NCI-H1105 treated with DMSO at 0.1 percent for 48 hours (cell line): Measurements from ENCODE around the gene C11orf24.
"Not testable (repeated sequence)": the region's sequence is repeated elsewhere in the genome, so short reads cannot be mapped to it uniquely, and the experiment has no call there.

Source experiments
- DNase-seq: peaks from one replicate; lab custom pipeline; 2025; lab: John Stamatoyannopoulos, UW

The C11orf24 gene

GRCh38 chr11:68251765-68252164 lies 20.0 kb downstream of the C11orf24 start:
- no peak for DNase-seq

GRCh38 chr11:68244912-68245311 lies 26.9 kb downstream of the C11orf24 start:
- DNase-seq, result not testable (repeated sequence)

- DNase-seq, result not testable (repeated sequence)
Observed at GRCh38 chr11:68243847-68244246, 27.9 kb downstream of the C11orf24 start.

GRCh38 chr11:68242616-68243015 lies 29.2 kb downstream of the C11orf24 start:
- no peak for DNase-seq

GRCh38 chr11:68231621-68232020 lies 40.2 kb downstream of the C11orf24 start:
- no peak for DNase-seq

GRCh38 chr11:68229601-68230000 lies 42.2 kb downstream of the C11orf24 start:
- DNase-seq, result no peak

GRCh38 chr11:68226421-68226820 lies 45.4 kb downstream of the C11orf24 start:
- no peak for DNase-seq

- no peak for DNase-seq
Observed at GRCh38 chr11:68224606-68225005, 47.2 kb downstream of the C11orf24 start.

GRCh38 chr11:68223275-68223674 lies 48.5 kb downstream of the C11orf24 start:
- no peak for DNase-seq

- no peak for DNase-seq
Observed at GRCh38 chr11:68221406-68221805, 50.4 kb downstream of the C11orf24 start.

- no peak for DNase-seq
Observed at GRCh38 chr11:68216171-68216938, 55.4 kb downstream of the C11orf24 start.

- no peak for DNase-seq
Observed at GRCh38 chr11:68215524-68216170, 56.1 kb downstream of the C11orf24 start.

- no peak for DNase-seq
Observed at GRCh38 chr11:68215087-68215445, 56.7 kb downstream of the C11orf24 start.

GRCh38 chr11:68214173-68215086 lies 57.3 kb downstream of the C11orf24 start:
- DNase-seq, result peak; percentile 21

GRCh38 chr11:68213555-68214172 lies 58.1 kb downstream of the C11orf24 start:
- DNase-seq, result peak; percentile 85

- peak; percentile 47 for DNase-seq
Observed at GRCh38 chr11:68213135-68213515, 58.6 kb downstream of the C11orf24 start, which contains the start of gene KMT5B. Gene KMT5B (minus strand): TSS chr11:68213296. CDS start chr11:68190076, 23,220 bp downstream.

- peak; percentile 60 for DNase-seq
Observed at GRCh38 chr11:68212421-68213134, 59.2 kb downstream of the C11orf24 start.

- DNase-seq, result no peak
Observed at GRCh38 chr11:68211546-68211945, 60.2 kb downstream of the C11orf24 start.
